Type B pancreatic cell (in vitro differentiated cells): ENCODE data around the gene CKAP2L. TPM values are rescaled to one million over a fixed set of nuclear protein-coding genes. Genes with fewer than 3 reads are reported as not detected.

Experiments
- DNase-seq: peaks from one replicate; pipeline ENCODE4 v3.0.0; 2021; ENCODE audit warnings: mixed read lengths; ENCODE audit not compliant: unreplicated experiment; ENCODE audit errors: extremely low spot score
- H3K27ac Mint-ChIP-seq: 2 replicates; pipeline ENCODE4 v1.8.0; 2021; ENCODE audit warnings: mild to moderate bottlenecking, mixed read lengths
- H3K27me3 Mint-ChIP-seq: 2 replicates; pipeline ENCODE4 v1.8.0; 2021; ENCODE audit warnings: mixed read lengths
- H3K36me3 Mint-ChIP-seq: 2 replicates; pipeline ENCODE4 v1.8.0; 2021; ENCODE audit warnings: mixed read lengths
- H3K4me1 Mint-ChIP-seq: one replicate; pipeline ENCODE4 v1.8.0; 2021; ENCODE audit warnings: mixed read lengths; ENCODE audit not compliant: unreplicated experiment
- H3K4me3 Mint-ChIP-seq: 2 replicates; pipeline ENCODE4 v1.8.0; 2021; ENCODE audit warnings: mild to moderate bottlenecking, mixed read lengths
- H3K9me3 Mint-ChIP-seq: 2 replicates; pipeline ENCODE4 v1.8.0; 2021; ENCODE audit warnings: mixed read lengths
- total RNA-seq: library from RNA; stranded (reverse); gene quantifications from 2 replicates; pipeline ENCODE4 v1.2.1, GENCODE V29; 2021; ENCODE audit warnings: low replicate concordance
- TF ChIP-seq, protein P1 (sequence below): fragments of 200-600 bp; sonication (generic); conservative IDR thresholded peaks from 2 replicates; pipeline ENCODE4 v1.5.0; 2021; ENCODE audit warnings: antibody characterized with exemption, mild to moderate bottlenecking

Gene CKAP2L
- total RNA-seq, 1 donor from 2014 or later = 25.4 TPM

DNA sequence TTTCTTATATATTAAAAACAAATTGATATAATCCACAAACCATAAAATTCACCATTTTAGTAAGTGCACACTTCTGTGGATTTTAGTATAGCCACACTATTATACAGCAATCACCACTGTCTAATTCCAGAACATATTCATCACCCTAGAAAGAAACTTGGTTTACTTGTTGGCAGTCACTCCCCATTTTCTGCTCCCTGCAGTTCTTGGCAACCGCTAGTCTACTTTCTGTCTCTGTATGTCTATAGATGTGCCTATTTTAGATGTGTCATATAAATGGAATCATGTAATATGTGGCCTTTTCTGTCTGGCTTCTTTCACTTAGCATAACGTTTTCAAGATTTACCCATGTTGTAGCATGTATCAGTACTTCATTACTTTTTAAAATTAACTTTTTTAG lies 5.7 kb downstream of the CKAP2L start:
- Mint-ChIP-seq H3K27me3 (no peaks in the 10 kb centered on the region), H3K36me3 (peaks cover 26% of the 10 kb centered on the region), H3K4me3 (no peak overlapping the region), H3K27ac (no peak overlapping the region), H3K9me3 (no peaks in the 10 kb centered on the region), H3K4me1 (peaks cover 15% of the 10 kb centered on the region)
- TF ChIP-seq, protein P1, sequence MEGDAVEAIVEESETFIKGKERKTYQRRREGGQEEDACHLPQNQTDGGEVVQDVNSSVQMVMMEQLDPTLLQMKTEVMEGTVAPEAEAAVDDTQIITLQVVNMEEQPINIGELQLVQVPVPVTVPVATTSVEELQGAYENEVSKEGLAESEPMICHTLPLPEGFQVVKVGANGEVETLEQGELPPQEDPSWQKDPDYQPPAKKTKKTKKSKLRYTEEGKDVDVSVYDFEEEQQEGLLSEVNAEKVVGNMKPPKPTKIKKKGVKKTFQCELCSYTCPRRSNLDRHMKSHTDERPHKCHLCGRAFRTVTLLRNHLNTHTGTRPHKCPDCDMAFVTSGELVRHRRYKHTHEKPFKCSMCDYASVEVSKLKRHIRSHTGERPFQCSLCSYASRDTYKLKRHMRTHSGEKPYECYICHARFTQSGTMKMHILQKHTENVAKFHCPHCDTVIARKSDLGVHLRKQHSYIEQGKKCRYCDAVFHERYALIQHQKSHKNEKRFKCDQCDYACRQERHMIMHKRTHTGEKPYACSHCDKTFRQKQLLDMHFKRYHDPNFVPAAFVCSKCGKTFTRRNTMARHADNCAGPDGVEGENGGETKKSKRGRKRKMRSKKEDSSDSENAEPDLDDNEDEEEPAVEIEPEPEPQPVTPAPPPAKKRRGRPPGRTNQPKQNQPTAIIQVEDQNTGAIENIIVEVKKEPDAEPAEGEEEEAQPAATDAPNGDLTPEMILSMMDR = no peak
- no peak for DNase-seq

DNA sequence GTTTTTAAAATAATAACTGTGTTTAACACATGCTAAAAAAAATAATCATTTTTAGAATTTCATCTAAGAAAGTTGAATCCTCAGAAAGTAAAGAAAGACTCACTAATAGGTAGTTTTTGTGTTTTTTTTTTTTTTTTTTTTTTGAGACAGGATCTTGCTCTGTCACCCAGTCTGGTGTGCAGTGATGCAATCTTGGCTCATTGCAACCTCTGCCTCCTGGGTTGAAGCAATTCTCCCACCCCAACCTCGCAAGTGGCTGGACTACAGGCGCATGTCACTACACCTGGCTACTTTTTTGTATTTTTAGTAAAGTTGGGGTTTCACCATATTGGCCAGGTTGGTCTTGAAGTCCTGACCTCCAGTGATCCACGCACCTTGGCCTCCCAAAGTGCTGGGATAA lies 7.1 kb downstream of the CKAP2L start:
- DNase-seq = no peak
- Mint-ChIP-seq H3K4me3 (no peak overlapping the region), H3K36me3 (peaks cover 27% of the 10 kb centered on the region), H3K4me1 (peaks cover 3% of the 10 kb centered on the region), H3K27ac (no peak overlapping the region), H3K27me3 (no peaks in the 10 kb centered on the region), H3K9me3 (no peaks in the 10 kb centered on the region)
- TF ChIP-seq, protein P1 = no peak

- peaks cover 27% of the 10 kb centered on the region for H3K36me3 Mint-ChIP-seq
- H3K9me3 Mint-ChIP-seq = no peaks in the 10 kb centered on the region
- TF ChIP-seq, protein P1 = no peak
- H3K4me1 Mint-ChIP-seq = no peaks in the 10 kb centered on the region
- no peak for DNase-seq
- H3K27me3 Mint-ChIP-seq = no peaks in the 10 kb centered on the region
- no peak overlapping the region for H3K4me3 Mint-ChIP-seq
- H3K27ac Mint-ChIP-seq = no peak overlapping the region
Observed at GRCh38 chr2:112756207-112756606, 8.2 kb downstream of the CKAP2L start.

DNA sequence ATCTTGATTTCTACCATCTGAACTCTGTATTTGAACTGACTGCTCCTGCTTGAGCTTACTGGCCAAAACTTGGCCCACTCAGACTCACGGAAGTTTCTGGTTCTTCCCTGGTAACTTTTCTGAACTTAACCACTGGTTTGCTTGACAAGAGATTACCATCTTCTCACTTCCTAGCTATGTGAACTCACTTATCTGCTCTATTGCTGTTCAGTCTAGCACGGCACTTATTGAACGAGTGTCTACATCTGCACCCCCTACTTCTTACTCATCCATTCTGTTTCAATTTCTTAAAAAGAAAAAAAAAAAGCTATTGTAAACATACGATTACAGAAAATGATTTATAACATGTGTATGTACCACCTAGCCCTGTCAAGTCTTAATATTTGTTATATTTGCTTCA lies 9.0 kb downstream of the CKAP2L start:
- no peaks in the 10 kb centered on the region for H3K9me3 Mint-ChIP-seq
- no peak overlapping the region for H3K27ac Mint-ChIP-seq
- peaks cover 24% of the 10 kb centered on the region for H3K36me3 Mint-ChIP-seq
- H3K4me3 Mint-ChIP-seq = no peak overlapping the region
- peaks cover 2% of the 10 kb centered on the region for H3K4me1 Mint-ChIP-seq
- H3K27me3 Mint-ChIP-seq = no peaks in the 10 kb centered on the region
- TF ChIP-seq, protein P1 = no peak
- no peak for DNase-seq

DNA sequence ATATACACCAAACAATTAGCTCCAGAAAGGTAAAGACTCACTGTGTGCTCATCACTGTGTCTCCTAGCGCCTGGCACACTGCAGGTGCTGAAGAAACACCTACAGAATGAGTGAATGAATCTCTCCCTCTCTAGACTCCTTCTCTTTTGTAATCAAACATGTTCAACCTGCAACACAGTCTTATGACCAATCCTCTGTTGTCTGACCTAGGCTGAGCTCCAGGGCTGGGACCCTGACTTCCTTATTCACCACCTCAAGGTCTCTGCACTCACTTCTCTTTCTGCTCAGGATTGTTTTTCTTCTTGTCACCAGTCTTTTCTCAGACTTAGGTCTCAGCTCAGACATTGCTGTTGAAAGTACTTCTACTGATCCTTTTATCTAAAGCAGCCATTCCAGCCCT lies 9.8 kb downstream of the CKAP2L start:
- H3K4me1 Mint-ChIP-seq = peaks cover 7% of the 10 kb centered on the region
- H3K27me3 Mint-ChIP-seq = no peaks in the 10 kb centered on the region
- peaks cover 24% of the 10 kb centered on the region for H3K36me3 Mint-ChIP-seq
- no peaks in the 10 kb centered on the region for H3K9me3 Mint-ChIP-seq
- H3K4me3 Mint-ChIP-seq = no peak overlapping the region
- DNase-seq = no peak
- TF ChIP-seq, protein P1 = no peak
- no peak overlapping the region for H3K27ac Mint-ChIP-seq

GRCh38 chr2:112752667-112753066 lies 11.7 kb downstream of the CKAP2L start:
- Mint-ChIP-seq H3K9me3 (no peaks in the 10 kb centered on the region), H3K27ac (no peak overlapping the region), H3K27me3 (no peaks in the 10 kb centered on the region), H3K4me3 (no peak overlapping the region), H3K4me1 (peaks cover 7% of the 10 kb centered on the region), H3K36me3 (peaks cover 24% of the 10 kb centered on the region)
- TF ChIP-seq, protein P1 = no peak
- no peak for DNase-seq
